ENCODE results near the gene LRP8.

Gene LRP8

DNA sequence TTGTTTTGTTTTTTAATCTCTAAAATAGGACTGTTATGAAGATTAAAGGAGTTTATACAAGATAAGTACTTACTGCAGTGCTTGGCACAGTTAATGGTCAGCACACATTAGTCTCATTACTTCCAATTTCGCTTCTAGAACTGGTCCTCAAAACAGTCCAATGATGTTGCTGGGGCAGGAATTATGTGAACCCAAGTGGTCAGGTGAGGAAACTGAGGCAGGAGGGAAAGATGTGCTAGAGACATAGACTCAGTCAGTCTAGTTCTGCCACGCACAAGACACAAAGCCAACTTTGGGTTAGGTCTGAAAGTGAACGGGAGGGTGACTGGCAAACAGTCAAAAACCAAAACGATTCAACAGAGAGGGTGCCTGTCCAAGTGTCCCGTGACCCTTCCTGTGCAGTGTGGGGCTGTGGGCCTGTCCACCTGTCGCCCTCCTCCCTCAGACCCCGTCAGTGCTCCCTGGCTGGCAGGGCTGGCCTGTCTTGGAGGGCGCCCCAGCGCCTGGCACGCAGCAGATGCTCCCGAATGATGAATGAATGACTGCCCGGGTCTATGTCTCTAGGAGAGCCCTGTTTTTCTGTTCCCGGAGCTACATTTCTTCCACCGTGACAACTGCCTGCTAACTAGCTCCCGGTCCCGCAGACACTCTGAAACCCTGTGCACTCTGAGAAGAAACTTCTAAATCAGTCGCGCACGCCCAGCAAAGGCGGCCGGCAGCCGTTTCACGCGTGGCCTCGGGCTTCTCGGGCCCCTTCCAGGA is 2.4 kb downstream of the LRP8 start:
- H3K4me2 ChIP-seq: peak overlapping the region; percentile 86
- H3K27me3 ChIP-seq (ENCODE audit: insufficient read depth, low read depth): no peaks in the 10 kb centered on the region
- H3K9ac ChIP-seq: peak overlapping the region; percentile 99
- peak overlapping the region; percentile 99 for H3K27ac ChIP-seq
- peak overlapping the region; percentile 37 for H2AFZ ChIP-seq (ENCODE audit: low read depth)
- H4K20me1 ChIP-seq (ENCODE audit: insufficient read depth): no peaks in the 10 kb centered on the region
- H3K36me3 ChIP-seq (ENCODE audit: insufficient read depth): peaks cover 16% of the 10 kb centered on the region; the same call in 1 of the 2 replicates
- H3K79me2 ChIP-seq (ENCODE audit: insufficient read depth, low read depth): peaks cover 65% of the 10 kb centered on the region
- TF ChIP-seq, protein P1, sequence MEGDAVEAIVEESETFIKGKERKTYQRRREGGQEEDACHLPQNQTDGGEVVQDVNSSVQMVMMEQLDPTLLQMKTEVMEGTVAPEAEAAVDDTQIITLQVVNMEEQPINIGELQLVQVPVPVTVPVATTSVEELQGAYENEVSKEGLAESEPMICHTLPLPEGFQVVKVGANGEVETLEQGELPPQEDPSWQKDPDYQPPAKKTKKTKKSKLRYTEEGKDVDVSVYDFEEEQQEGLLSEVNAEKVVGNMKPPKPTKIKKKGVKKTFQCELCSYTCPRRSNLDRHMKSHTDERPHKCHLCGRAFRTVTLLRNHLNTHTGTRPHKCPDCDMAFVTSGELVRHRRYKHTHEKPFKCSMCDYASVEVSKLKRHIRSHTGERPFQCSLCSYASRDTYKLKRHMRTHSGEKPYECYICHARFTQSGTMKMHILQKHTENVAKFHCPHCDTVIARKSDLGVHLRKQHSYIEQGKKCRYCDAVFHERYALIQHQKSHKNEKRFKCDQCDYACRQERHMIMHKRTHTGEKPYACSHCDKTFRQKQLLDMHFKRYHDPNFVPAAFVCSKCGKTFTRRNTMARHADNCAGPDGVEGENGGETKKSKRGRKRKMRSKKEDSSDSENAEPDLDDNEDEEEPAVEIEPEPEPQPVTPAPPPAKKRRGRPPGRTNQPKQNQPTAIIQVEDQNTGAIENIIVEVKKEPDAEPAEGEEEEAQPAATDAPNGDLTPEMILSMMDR (conservative IDR thresholded peaks at IDR 0.05; ENCODE audit: low read depth, low read length): no peak
- peak overlapping the region; percentile 50 for H3K4me3 ChIP-seq (IDR thresholded peaks at IDR 0.05; ENCODE audit: insufficient read depth, low read depth, low read length)
- H3K4me1 ChIP-seq (ENCODE audit: low read depth, poor library complexity, severe bottlenecking): peaks cover 22% of the 10 kb centered on the region

DNA sequence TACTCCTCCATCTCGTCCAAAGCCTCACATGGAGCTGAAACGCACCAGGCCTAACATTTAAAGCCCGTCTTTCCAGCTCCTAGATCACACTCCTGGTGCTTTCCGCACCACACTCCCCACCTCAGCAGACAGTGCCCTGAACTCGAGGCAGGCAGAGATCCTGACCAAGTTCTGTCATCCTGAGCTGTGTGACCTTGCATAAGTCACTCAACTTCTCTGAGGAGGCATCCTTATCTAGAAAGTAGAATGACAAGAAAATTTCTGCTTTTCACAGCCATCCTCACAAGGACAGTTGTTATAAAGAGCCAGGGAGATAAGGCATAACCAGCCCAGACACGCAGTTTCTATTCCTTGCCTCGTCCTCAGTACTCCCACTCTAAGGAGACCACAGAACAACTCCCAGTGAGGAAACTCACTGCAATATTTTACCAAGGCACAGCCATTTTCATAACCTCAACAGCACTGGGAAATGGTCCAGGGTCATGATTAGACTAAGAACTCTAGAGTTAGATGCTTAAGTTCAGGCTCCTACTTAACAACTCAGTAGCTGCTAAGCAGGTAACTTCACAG is 3.1 kb downstream of the LRP8 start:
- Histone ChIP-seq H3K36me3 (ENCODE audit: insufficient read depth) (peaks cover 20% of the 10 kb centered on the region; the same call in 1 of the 2 replicates), H4K20me1 (ENCODE audit: insufficient read depth) (no peaks in the 10 kb centered on the region), H3K4me3 (IDR thresholded peaks at IDR 0.05; ENCODE audit: insufficient read depth, low read depth, low read length) (no peak overlapping the region), H3K4me1 (ENCODE audit: low read depth, poor library complexity, severe bottlenecking) (peaks cover 22% of the 10 kb centered on the region), H3K4me2 (peak overlapping the region; percentile 86), H3K79me2 (ENCODE audit: insufficient read depth, low read depth) (peaks cover 72% of the 10 kb centered on the region), H3K27ac (peak overlapping the region; percentile 99; the same call in 1 of the 2 replicates), H3K9ac (peak overlapping the region; percentile 99; the same call in 1 of the 2 replicates), H3K27me3 (ENCODE audit: insufficient read depth, low read depth) (no peaks in the 10 kb centered on the region), H2AFZ (ENCODE audit: low read depth) (no peak overlapping the region)
- TF ChIP-seq, protein P1 (conservative IDR thresholded peaks at IDR 0.05; ENCODE audit: low read depth, low read length): no peak

DNA sequence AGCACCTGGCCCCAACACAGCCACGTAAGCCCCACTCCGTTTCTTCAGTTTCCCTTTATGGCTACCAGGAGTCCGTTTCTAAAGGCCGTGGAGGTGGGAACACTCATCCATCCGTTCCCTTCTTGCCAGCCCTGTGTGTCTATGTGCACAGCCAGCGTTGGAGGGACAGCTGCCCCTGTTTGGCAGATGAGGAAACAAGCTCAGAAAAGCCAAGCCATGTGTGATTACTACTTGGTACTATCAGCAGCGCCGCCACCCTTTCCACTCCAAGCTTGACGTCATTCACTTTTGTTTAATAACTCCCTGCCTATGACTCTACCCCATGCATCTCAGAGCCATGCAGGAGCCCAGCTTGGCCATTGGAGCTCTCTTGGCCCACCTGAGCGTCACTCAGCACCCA is 3.5 kb downstream of the LRP8 start:
- H3K9ac ChIP-seq: no peak overlapping the region
- H3K27ac ChIP-seq: peak overlapping the region; percentile 99; the same call in 1 of the 2 replicates
- TF ChIP-seq, protein P1 (conservative IDR thresholded peaks at IDR 0.05; ENCODE audit: low read depth, low read length): no peak
- peaks cover 77% of the 10 kb centered on the region for H3K79me2 ChIP-seq (ENCODE audit: insufficient read depth, low read depth)
- peaks cover 20% of the 10 kb centered on the region; the same call in 1 of the 2 replicates for H3K36me3 ChIP-seq (ENCODE audit: insufficient read depth)
- H3K4me2 ChIP-seq: peak overlapping the region; percentile 86; the same call in 1 of the 2 replicates
- H3K4me1 ChIP-seq (ENCODE audit: low read depth, poor library complexity, severe bottlenecking): peaks cover 22% of the 10 kb centered on the region
- no peaks in the 10 kb centered on the region for H3K27me3 ChIP-seq (ENCODE audit: insufficient read depth, low read depth)
- no peaks in the 10 kb centered on the region for H4K20me1 ChIP-seq (ENCODE audit: insufficient read depth)
- H3K4me3 ChIP-seq (IDR thresholded peaks at IDR 0.05; ENCODE audit: insufficient read depth, low read depth, low read length): no peak overlapping the region
- H2AFZ ChIP-seq (ENCODE audit: low read depth): no peak overlapping the region

DNA sequence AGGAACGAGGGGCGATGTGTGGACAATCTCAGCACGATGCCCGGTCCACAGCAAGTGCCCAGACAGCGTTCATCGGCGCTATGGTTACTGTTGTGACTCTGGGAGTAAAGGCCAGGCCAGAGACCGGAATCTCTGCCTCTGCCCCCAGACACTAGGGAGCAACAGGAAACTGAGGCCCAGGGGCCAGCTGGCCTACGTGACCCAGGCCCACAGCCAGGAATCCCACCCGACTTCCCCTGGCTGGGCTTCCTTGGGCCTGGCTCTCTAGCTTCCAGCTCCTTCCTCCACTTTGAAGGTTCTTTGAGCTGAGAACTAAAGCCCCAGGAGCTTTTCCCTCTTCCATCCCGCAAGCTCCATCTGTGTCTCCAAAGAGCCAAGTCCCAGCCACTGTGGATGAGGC is 4.6 kb downstream of the LRP8 start:
- Histone ChIP-seq H3K27me3 (ENCODE audit: insufficient read depth, low read depth) (no peaks in the 10 kb centered on the region), H3K4me2 (no peak overlapping the region; the same call in 1 of the 2 replicates), H3K4me3 (IDR thresholded peaks at IDR 0.05; ENCODE audit: insufficient read depth, low read depth, low read length) (no peak overlapping the region), H3K36me3 (ENCODE audit: insufficient read depth) (peaks cover 20% of the 10 kb centered on the region; the same call in 1 of the 2 replicates), H3K9ac (no peak overlapping the region), H3K79me2 (ENCODE audit: insufficient read depth, low read depth) (peaks cover 87% of the 10 kb centered on the region), H4K20me1 (ENCODE audit: insufficient read depth) (no peaks in the 10 kb centered on the region), H3K27ac (peak overlapping the region; percentile 14; the same call in 1 of the 2 replicates), H2AFZ (ENCODE audit: low read depth) (no peak overlapping the region), H3K4me1 (ENCODE audit: low read depth, poor library complexity, severe bottlenecking) (peaks cover 28% of the 10 kb centered on the region)
- TF ChIP-seq, protein P1 (conservative IDR thresholded peaks at IDR 0.05; ENCODE audit: low read depth, low read length): no peak

Measured in KMS-11 (cell line).